DMS153 treated with DMSO at 0.1 percent for 48 hours (cell line): ENCODE measurements around the gene LPIN1.

ENCODE experiments used
- DNase-seq: peaks from one replicate; lab custom pipeline; 2025; ENCODE audit not compliant: unreplicated experiment; lab: John Stamatoyannopoulos, UW

The LPIN1 gene

GRCh38 chr2:11778923-11779757 is 32.7 kb downstream of the LPIN1 start:
- peak; percentile 56 for DNase-seq

DNA sequence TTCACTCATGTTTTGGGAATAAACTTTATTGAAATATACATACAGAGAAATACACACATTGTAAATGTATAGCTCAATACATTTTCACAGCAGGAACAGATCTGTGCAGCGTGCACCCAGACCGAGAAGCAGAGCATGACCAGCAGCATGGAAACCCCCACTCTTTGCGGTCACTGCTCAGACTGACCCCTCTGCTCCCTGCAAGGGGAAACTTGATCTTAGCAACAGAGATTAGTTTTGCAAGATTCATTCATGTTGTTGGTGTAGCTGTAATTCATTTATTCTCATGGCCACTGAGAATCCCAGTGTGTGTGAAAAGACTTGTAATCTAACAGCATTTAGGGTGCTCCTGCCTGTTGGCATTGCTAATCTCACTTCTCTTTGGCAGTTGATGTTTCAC is 35.2 kb downstream of the LPIN1 start:
- DNase-seq, result no peak

GRCh38 chr2:11784280-11784679 is 37.8 kb downstream of the LPIN1 start:
- DNase-seq, result no peak

GRCh38 chr2:11784747-11785610 is 38.5 kb downstream of the LPIN1 start:
- DNase-seq, result no peak

GRCh38 chr2:11785611-11785940 is 39.1 kb downstream of the LPIN1 start:
- no peak for DNase-seq

GRCh38 chr2:11786191-11786590 is 39.8 kb downstream of the LPIN1 start:
- no peak for DNase-seq

DNA sequence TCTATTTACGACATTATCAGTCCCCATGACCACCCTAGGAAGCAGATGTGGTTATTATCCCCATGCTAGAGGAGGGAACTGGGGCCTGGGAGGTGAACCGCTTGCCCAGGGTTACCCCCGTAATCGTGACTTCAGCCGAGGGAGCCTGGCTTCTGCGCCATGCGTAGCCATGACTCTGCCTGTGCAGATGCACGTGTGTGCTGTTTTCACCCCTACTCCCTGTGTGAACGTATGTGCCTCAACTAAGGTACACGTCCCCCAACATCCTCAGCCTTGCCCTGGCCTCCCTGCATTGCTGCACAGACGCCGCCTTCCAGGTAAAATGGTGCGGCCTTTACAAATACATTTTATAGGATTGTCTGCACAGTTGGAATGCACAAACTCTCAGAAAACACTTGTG is 40.2 kb downstream of the LPIN1 start:
- DNase-seq, result no peak

DNA sequence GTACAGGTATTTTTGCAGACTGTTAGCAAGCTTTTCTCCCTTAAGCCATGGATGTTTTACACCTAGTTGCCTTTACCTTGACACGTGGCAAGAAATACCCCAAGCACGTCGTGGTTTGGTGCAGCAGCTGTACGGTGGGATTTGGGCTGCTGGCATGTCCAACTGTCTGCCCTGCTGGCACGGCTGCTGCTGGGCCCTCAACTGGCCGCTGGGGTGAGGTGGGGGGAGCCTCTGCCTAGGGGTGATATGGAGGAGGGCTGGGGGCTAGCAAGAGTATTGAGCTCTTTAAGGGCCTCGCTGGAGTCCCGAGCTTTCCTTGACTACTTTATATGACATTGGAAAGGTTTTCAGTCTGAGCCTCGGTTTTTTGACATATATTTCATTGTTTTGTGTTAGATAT is 41.6 kb downstream of the LPIN1 start:
- no peak for DNase-seq

- no peak for DNase-seq
Measured at GRCh38 chr2:11788461-11789124, 42.2 kb downstream of the LPIN1 start.

GRCh38 chr2:11789243-11789642 is 42.8 kb downstream of the LPIN1 start:
- DNase-seq, result no peak

GRCh38 chr2:11790228-11790627 is 43.8 kb downstream of the LPIN1 start:
- DNase-seq, result no peak

DNA sequence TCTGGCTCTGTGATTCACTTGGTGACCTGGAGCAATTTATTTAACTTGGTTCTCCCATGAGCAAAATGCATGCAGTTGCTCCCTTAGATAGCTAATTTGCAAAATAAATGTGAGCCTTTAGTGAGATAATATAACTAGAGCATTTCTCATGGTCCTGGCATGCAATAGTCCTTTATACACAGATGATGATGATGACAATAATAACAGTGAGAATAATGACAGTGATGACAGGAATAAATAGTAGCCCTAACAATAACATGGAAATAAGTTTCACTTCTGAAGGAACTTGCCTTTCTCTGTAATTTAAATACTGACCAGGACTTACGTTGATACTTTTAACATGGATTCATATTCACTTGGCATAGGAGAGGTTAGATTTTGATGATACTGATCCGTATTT is 49.2 kb downstream of the LPIN1 start:
- DNase-seq, result no peak

GRCh38 chr2:11796190-11797171 is 50.0 kb downstream of the LPIN1 start:
- DNase-seq, result no peak

GRCh38 chr2:11797846-11798245 is 51.4 kb downstream of the LPIN1 start:
- DNase-seq, result no peak

GRCh38 chr2:11798701-11799435 is 52.4 kb downstream of the LPIN1 start:
- no peak for DNase-seq

GRCh38 chr2:11799826-11800225 is 53.4 kb downstream of the LPIN1 start:
- no peak for DNase-seq

DNA sequence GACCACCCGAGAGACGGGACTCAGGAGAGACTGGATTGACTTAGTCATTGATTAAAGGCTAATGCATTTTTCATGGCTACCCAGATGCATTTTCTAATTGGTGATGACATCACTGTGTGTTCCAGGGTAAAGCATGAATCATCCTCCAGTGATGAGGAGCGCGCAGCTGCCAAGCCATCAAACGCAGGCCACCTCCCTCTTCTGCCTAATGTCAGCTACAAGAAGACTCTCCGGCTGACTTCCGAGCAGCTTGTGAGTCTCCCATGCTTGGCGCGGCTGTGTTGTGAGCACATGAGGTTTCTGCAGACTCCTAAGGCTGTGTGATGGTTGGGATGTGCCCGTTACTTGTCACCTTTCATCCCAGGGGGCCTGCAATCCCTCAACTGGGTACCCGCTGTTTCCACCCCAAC is 56.4 kb downstream of the LPIN1 start:
- DNase-seq, result no peak

GRCh38 chr2:11805024-11805423 is 58.6 kb downstream of the LPIN1 start:
- no peak for DNase-seq

GRCh38 chr2:11805920-11806319 is 59.5 kb downstream of the LPIN1 start:
- DNase-seq, result no peak
